Ovary (tissue), 9 donors: ENCODE data around the gene NLRP9. TPM values are rescaled to one million over a fixed set of nuclear protein-coding genes. Genes with fewer than 3 reads are reported as not detected.
A peak's percentile ranks its signal among the peaks of the same experiment; 100 is the strongest.

Source experiments
- DNase-seq, 5 donors: peaks; one replicate each; pipeline ENCODE4 v3.0.0-alpha.2; 2019 to 2020
- H3K27ac ChIP-seq, 2 donors: fragments of 200-600 bp; one replicate each; pipeline versions ENCODE4 v1.5.1 to v1.8.0; 2019 to 2022
- H3K27me3 ChIP-seq: fragments of 200-600 bp; one replicate; pipeline ENCODE4 v1.8.0; 2022
- H3K36me3 ChIP-seq: fragments of 200-600 bp; sonication (generic); one replicate; pipeline ENCODE4 v1.5.1; 2019
- H3K4me1 ChIP-seq: one replicate; pipeline ENCODE4 v1.8.1; 2013; ENCODE audit warnings: mild to moderate bottlenecking, moderate library complexity; ENCODE audit not compliant: insufficient read depth
- H3K4me3 ChIP-seq: fragments of 200-600 bp; sonication (generic); one replicate; pipeline ENCODE4 v1.5.1; 2017
- H3K9me3 ChIP-seq, 2 donors: fragments of 200-600 bp in 1 of 2; sonication (generic) in 1 of 2; one replicate each; pipeline versions ENCODE4 v1.5.1 to v1.8.1; 2013 to 2019; ENCODE audit warnings: mild to moderate bottlenecking in 1 of 2, moderate library complexity in 1 of 2
- CTCF ChIP-seq, 3 donors: fragments of 450-650 bp in 2 of 3; fragments of 200-600 bp in 1 of 3; IDR thresholded peaks; one replicate each; pipeline versions ENCODE4 v1.5.1 to v1.8.0; 2016 to 2022; ENCODE audit warnings: antibody characterized with exemption in 3 of 3, mild to moderate bottlenecking in 1 of 3
- EP300 ChIP-seq: sonication (generic); formaldehyde crosslinking; IDR thresholded peaks from one replicate; pipeline ENCODE4 v1.6.1; 2017; ENCODE audit warnings: antibody characterized with exemption
- POLR2A ChIP-seq: fragments of 450-650 bp; IDR thresholded peaks from one replicate; pipeline ENCODE4 v1.6.1; 2017; ENCODE audit warnings: antibody characterized with exemption, mild to moderate bottlenecking, moderate library complexity
- WGBS, 3 donors: extraction: QIAGEN DNeasy Blood & Tissue Kit in 1 of 3; methylation state at CpG; one replicate each; pipeline versions ENCODE4 v1.1.5 to v1.1.7; 2013 to 2017; 5-methylcytosine and 5-hydroxymethylcytosine counted together
- intact Hi-C, 4 donors: fragments of 100-400 bp; cut with DNase I; formaldehyde crosslinking; loops; one replicate each; pipeline versions ENCODE4 v1.11.0 to v1.15.1; 2022 to 2023
- polyA plus RNA-seq, 2 donors: library from polyadenylated mRNA; stranded (reverse); fragments of 200-250 nt in 1 of 2; fragments of 350-450 nt in 1 of 2; fragmentation: Illumina TruSeq in 1 of 2; extraction: RNeasy Lipid Tissue Mini Kit (QIAGEN cat#74804) in 1 of 2; gene quantifications; one replicate each; pipeline ENCODE4 v1.2.3, GENCODE V29; 2013 to 2014
- total RNA-seq, 7 donors: library from RNA; depleted of rRNA in 2 of 7; stranded (reverse); fragments of >200 nt in 2 of 7; fragmentation: NEBNext Ultra II Directional in 3 of 7; extraction: Animal tissue kit (Norgen Biotek cat#: 25700) in 3 of 7; gene quantifications; one replicate each; pipeline versions ENCODE4 v1.1.0 to v1.2.4, GENCODE V29; 2016 to 2023
- donor health status: DM: no; HTN: no; CAD: no; lungs with moderate emphysema.
- donor health status: DM: no; HTN: no; CAD: no.
- donor health status: Bipolar disorder and iron deficiency.
- donor health status: DM: yes; HTN: yes; CAD: no.
- donor health status: DM: no; HTN: no; CAD: no.
- donor health status: DM: yes; HTN: yes; CAD: no.

The NLRP9 gene
- total and polyA plus RNA-seq, 9 donors, result 0.17 to 0.80 TPM; not detected in 7

- TF ChIP-seq CTCF (IDR thresholded peaks at IDR 0.05) (no peak), EP300 (no peak), POLR2A (no peak)
- intact Hi-C loops, result no loop called here
- DNase-seq, result peak in 1 of 5 donors; percentile 8
- H3K27ac ChIP-seq, result no peak overlapping the region
- no peak overlapping the region for H3K4me3 ChIP-seq
- H3K9me3 ChIP-seq, result no peaks in the 10 kb centered on the region
- WGBS, 3 donors, result 71 to 79% (median 78%) methylated on average over 29 of the region's 29 CpGs
- H3K4me1 ChIP-seq, result peaks cover 3% of the 10 kb centered on the region
- no peaks in the 10 kb centered on the region for H3K27me3 ChIP-seq
- H3K36me3 ChIP-seq, result no peaks in the 10 kb centered on the region
Observed at GRCh38 chr19:55686311-55687050, 51.7 kb downstream of the NLRP9 start.

- H3K4me1 ChIP-seq, result peaks cover 8% of the 10 kb centered on the region
- TF ChIP-seq EP300, result no peak
- no peak for TF ChIP-seq CTCF (IDR thresholded peaks at IDR 0.05)
- no peak for TF ChIP-seq POLR2A
- no peaks in the 10 kb centered on the region for H3K36me3 ChIP-seq
- WGBS, 3 donors, result 90 to 98% (median 90%) methylated on average over 6 of the region's 6 CpGs
- no peak for DNase-seq
- no peaks in the 10 kb centered on the region for H3K27me3 ChIP-seq
- no peak overlapping the region for H3K4me3 ChIP-seq
- intact Hi-C loops, result no loop called here
- H3K27ac ChIP-seq, result no peak overlapping the region
- H3K9me3 ChIP-seq, result no peaks in the 10 kb centered on the region
Observed at GRCh38 chr19:55685776-55686175, 52.4 kb downstream of the NLRP9 start.

- intact Hi-C loops, result no loop called here
- H3K27ac ChIP-seq, result no peak overlapping the region
- peaks cover 15% of the 10 kb centered on the region for H3K4me1 ChIP-seq
- H3K36me3 ChIP-seq, result no peaks in the 10 kb centered on the region
- peak in 1 of 5 donors; percentile 22 for DNase-seq
- H3K27me3 ChIP-seq, result no peaks in the 10 kb centered on the region
- TF ChIP-seq POLR2A, result no peak
- no peak for TF ChIP-seq CTCF (IDR thresholded peaks at IDR 0.05)
- no peak for TF ChIP-seq EP300
- no peaks in the 10 kb centered on the region for H3K9me3 ChIP-seq
- H3K4me3 ChIP-seq, result no peak overlapping the region
- WGBS, 3 donors, result 92 to 94% (median 93%) methylated on average over 60 of the region's 60 CpGs
Observed at GRCh38 chr19:55684946-55685681, 53.1 kb downstream of the NLRP9 start.

- WGBS, 3 donors, result 83 to 88% (median 87%) methylated on average over 22 of the region's 22 CpGs
- Histone ChIP-seq H3K27ac (no peak overlapping the region), H3K27me3 (no peaks in the 10 kb centered on the region), H3K36me3 (no peaks in the 10 kb centered on the region), H3K9me3 (no peaks in the 10 kb centered on the region), H3K4me3 (no peak overlapping the region), H3K4me1 (peaks cover 18% of the 10 kb centered on the region)
- intact Hi-C loops, result no loop called here
- no peak for TF ChIP-seq POLR2A
- no peak for TF ChIP-seq CTCF (IDR thresholded peaks at IDR 0.05)
- TF ChIP-seq EP300, result no peak
- no peak for DNase-seq
Observed at GRCh38 chr19:55683449-55684261, 54.5 kb downstream of the NLRP9 start.
